Breast epithelium (tissue), 4 donors: Measurements from ENCODE around the gene NEU2. TPM values are rescaled to one million over a fixed set of nuclear protein-coding genes. Genes with fewer than 3 reads are reported as not detected.

Experiments used
- DNase-seq, 2 donors: peaks; one replicate each; pipeline ENCODE4 v3.0.0-alpha.2; 2019; ENCODE audit warnings: low spot score in 2 of 2
- H3K27ac ChIP-seq, 2 donors: fragments of 200-600 bp; sonication (generic) in 1 of 2; one replicate each; pipeline ENCODE4 v1.5.1; 2016 to 2019; ENCODE audit warnings: mild to moderate bottlenecking in 1 of 2
- H3K27me3 ChIP-seq, 2 donors: fragments of 200-600 bp; sonication (generic) in 1 of 2; one replicate each; pipeline versions ENCODE4 v1.5.1 to v1.6.0; 2017 to 2019; ENCODE audit warnings: control low read depth in 1 of 2, mild to moderate bottlenecking in 1 of 2
- H3K36me3 ChIP-seq: fragments of 200-600 bp; one replicate; pipeline ENCODE4 v1.5.1; 2019
- H3K4me1 ChIP-seq, 2 donors: fragments of 200-600 bp; sonication (generic); one replicate each; pipeline ENCODE4 v1.5.1; 2016 to 2019; ENCODE audit warnings: control low read depth in 1 of 2
- H3K4me3 ChIP-seq, 3 donors: fragments of 200-600 bp; sonication (generic); 1 replicate in 2 of 3; 2 replicates in 1 of 3; pipeline ENCODE4 v1.5.1; 2016 to 2019; ENCODE audit warnings: mild to moderate bottlenecking in 3 of 3, moderate library complexity in 2 of 3
- H3K9me3 ChIP-seq, 2 donors: fragments of 200-600 bp; sonication (generic) in 1 of 2; one replicate each; pipeline ENCODE4 v1.5.1; 2016 to 2019; ENCODE audit warnings: control low read depth in 1 of 2
- POLR2A ChIP-seq: fragments of 450-650 bp; IDR thresholded peaks from one replicate; pipeline ENCODE4 v1.6.1; 2016; ENCODE audit warnings: antibody characterized with exemption, mild to moderate bottlenecking, moderate library complexity
- POLR2AphosphoS5 ChIP-seq, 3 donors: sonication (generic); formaldehyde crosslinking; IDR thresholded peaks; one replicate each; pipeline ENCODE4 v1.6.1; 2017; ENCODE audit warnings: antibody characterized with exemption in 3 of 3
- intact Hi-C: fragments of 100-400 bp; cut with DNase I; formaldehyde crosslinking; loops from one replicate; pipeline ENCODE4 v1.15.1; 2023; ENCODE audit warnings: low total_unique reads
- total RNA-seq, 3 donors: library from RNA; depleted of rRNA; stranded (reverse); fragments of >200 nt; gene quantifications; one replicate each; pipeline ENCODE4 v1.1.0, GENCODE V29; 2016
- TF ChIP-seq, protein P1 (sequence below), 3 donors: fragments of 450-650 bp; IDR thresholded peaks; one replicate each; pipeline ENCODE4 v1.5.1; 2016 to 2017; ENCODE audit warnings: antibody characterized with exemption in 3 of 3, mild to moderate bottlenecking in 3 of 3, moderate library complexity in 3 of 3

Gene NEU2
- total RNA-seq, 3 donors from 2014 or later: not detected

DNA sequence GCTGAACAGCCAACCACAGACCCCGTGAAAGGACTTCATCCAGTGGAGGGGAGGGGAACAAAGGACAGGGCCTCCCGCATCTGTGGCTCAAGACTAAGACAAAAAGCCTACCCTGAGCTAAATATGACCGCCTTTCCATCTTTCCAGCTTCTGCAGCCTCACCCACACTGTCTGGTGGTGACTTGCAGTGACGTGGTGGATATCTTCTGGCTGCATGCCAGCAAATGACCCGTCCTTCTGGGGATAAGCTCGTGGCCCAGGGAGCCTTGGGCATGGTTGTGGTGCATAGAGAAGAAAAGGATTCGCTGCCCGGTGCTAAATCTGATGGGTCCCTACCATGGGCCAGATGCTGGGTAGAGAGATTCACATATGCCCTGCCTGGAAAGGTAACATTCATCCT lies 10.7 kb upstream of the NEU2 start:
- Histone ChIP-seq H3K4me1 (no peaks in the 10 kb centered on the region), H3K27ac (no peak overlapping the region), H3K27me3 (no peaks in the 10 kb centered on the region), H3K4me3 (no peak overlapping the region), H3K9me3 (peaks cover 0 to 13% of the 10 kb centered on the region in 2 donors), H3K36me3 (no peaks in the 10 kb centered on the region)
- intact Hi-C loops: no loop called here
- DNase-seq: no peak
- no peak for TF ChIP-seq POLR2A
- TF ChIP-seq, protein P1, sequence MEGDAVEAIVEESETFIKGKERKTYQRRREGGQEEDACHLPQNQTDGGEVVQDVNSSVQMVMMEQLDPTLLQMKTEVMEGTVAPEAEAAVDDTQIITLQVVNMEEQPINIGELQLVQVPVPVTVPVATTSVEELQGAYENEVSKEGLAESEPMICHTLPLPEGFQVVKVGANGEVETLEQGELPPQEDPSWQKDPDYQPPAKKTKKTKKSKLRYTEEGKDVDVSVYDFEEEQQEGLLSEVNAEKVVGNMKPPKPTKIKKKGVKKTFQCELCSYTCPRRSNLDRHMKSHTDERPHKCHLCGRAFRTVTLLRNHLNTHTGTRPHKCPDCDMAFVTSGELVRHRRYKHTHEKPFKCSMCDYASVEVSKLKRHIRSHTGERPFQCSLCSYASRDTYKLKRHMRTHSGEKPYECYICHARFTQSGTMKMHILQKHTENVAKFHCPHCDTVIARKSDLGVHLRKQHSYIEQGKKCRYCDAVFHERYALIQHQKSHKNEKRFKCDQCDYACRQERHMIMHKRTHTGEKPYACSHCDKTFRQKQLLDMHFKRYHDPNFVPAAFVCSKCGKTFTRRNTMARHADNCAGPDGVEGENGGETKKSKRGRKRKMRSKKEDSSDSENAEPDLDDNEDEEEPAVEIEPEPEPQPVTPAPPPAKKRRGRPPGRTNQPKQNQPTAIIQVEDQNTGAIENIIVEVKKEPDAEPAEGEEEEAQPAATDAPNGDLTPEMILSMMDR (IDR thresholded peaks at IDR 0.05): no peak
- no peak for TF ChIP-seq POLR2AphosphoS5 (IDR thresholded peaks at IDR 0.05)

DNA sequence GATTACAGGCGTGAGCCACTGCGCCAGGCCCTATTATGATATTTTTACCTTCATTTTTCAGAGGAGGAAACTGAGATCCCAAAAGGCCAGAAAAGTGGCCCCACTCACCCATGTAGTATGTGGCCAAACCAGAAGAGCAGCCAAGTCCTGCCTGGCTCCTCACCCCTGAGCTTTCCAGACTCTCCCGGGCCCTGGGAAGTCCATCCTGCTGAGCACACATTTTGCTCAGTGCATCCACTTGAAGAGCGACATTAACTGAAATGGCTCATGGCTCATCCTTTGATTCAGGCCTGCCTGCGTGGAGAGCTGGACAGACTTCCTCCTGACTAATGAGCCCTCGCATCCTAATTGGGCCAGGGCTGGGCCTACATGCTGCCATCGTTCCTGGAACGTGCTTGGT lies 9.9 kb upstream of the NEU2 start:
- H3K4me3 ChIP-seq: no peak overlapping the region
- no peaks in the 10 kb centered on the region for H3K36me3 ChIP-seq
- no peak for TF ChIP-seq POLR2AphosphoS5 (IDR thresholded peaks at IDR 0.05)
- TF ChIP-seq, protein P1 (IDR thresholded peaks at IDR 0.05): no peak
- peaks cover 0 to 8% of the 10 kb centered on the region in 2 donors for H3K9me3 ChIP-seq
- intact Hi-C loops: no loop called here
- DNase-seq: no peak
- H3K27ac ChIP-seq: no peak overlapping the region
- no peaks in the 10 kb centered on the region for H3K4me1 ChIP-seq
- no peaks in the 10 kb centered on the region for H3K27me3 ChIP-seq

DNA sequence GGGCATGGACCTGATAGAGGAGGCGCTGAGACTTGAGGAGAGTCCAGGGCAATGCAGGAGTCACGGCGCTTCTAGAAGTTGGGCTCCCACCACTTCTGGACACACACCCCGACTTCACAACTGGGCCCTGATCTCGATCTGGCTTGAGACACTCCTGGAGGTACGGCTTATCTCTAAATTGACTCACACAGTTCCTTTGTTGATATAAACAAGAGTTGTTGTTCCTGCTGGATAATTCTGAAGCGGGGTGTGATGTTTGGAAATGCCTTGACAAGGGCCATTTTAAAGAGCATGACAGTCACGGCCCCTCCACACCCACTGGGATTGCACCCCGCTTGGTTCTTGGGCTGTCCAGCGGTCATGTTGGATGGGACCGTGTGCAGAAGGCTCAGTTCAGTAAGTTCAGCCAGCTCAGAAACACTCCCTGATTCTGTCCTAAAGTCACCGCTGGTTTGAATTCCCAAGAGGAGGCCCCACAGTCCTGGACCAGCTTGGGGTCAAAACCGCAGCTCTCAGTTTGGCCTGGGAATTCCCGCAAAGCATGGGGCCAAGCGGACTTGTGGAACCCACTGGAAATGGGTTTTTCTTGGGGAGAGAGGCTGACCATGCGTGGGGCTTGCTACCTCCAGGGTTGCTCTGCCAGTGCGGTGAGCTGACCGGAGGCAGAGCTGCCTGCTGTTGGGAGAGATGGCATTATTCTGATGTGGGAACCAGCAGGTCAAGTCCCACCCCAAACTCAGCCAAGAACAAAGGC lies 9.3 kb upstream of the NEU2 start:
- no peak overlapping the region for H3K27ac ChIP-seq
- H3K36me3 ChIP-seq: no peaks in the 10 kb centered on the region
- H3K4me3 ChIP-seq: no peak overlapping the region
- TF ChIP-seq POLR2AphosphoS5 (IDR thresholded peaks at IDR 0.05) (no peak), POLR2A (no peak)
- TF ChIP-seq, protein P1 (IDR thresholded peaks at IDR 0.05): no peak
- no peaks in the 10 kb centered on the region for H3K27me3 ChIP-seq
- no peak for DNase-seq
- H3K9me3 ChIP-seq: peaks cover 0 to 2% of the 10 kb centered on the region in 2 donors
- H3K4me1 ChIP-seq: no peaks in the 10 kb centered on the region
- intact Hi-C loops: no loop called here

- Histone ChIP-seq H3K4me1 (no peaks in the 10 kb centered on the region), H3K36me3 (no peaks in the 10 kb centered on the region), H3K27ac (no peak overlapping the region), H3K9me3 (no peaks in the 10 kb centered on the region), H3K4me3 (no peak overlapping the region), H3K27me3 (no peaks in the 10 kb centered on the region)
- intact Hi-C loops: no loop called here
- no peak for TF ChIP-seq POLR2AphosphoS5 (IDR thresholded peaks at IDR 0.05)
- no peak for TF ChIP-seq POLR2A
- TF ChIP-seq, protein P1 (IDR thresholded peaks at IDR 0.05): no peak
- DNase-seq: no peak
Observed at GRCh38 chr2:233023761-233024410, 8.6 kb upstream of the NEU2 start.

- Histone ChIP-seq H3K9me3 (no peaks in the 10 kb centered on the region), H3K27ac (no peak overlapping the region), H3K27me3 (no peaks in the 10 kb centered on the region), H3K36me3 (no peaks in the 10 kb centered on the region), H3K4me3 (no peak overlapping the region), H3K4me1 (no peaks in the 10 kb centered on the region)
- TF ChIP-seq POLR2A: no peak
- TF ChIP-seq, protein P1 (IDR thresholded peaks at IDR 0.05): no peak
- TF ChIP-seq POLR2AphosphoS5 (IDR thresholded peaks at IDR 0.05): no peak
- no peak for DNase-seq
- intact Hi-C loops: no loop called here
Observed at GRCh38 chr2:233025706-233026105, 6.8 kb upstream of the NEU2 start.
